Transverse colon (tissue), 4 donors: ENCODE measurements around the gene FOXL1. TPM values are rescaled to one million over a fixed set of nuclear protein-coding genes. Genes with fewer than 3 reads are reported as not detected.

ENCODE experiments used
- DNase-seq: peaks from one replicate; pipeline ENCODE4 v3.0.0-alpha.2; 2019
- H3K27ac ChIP-seq, 4 donors: fragments of 200-600 bp; sonication (generic); 2 replicates each; pipeline ENCODE4 v1.5.1; 2016 to 2018; ENCODE audit warnings: inconsistent platforms in 4 of 4
- H3K27me3 ChIP-seq: fragments of 200-600 bp; sonication (generic); 2 replicates; pipeline ENCODE4 v1.5.1; 2017; ENCODE audit warnings: inconsistent platforms
- H3K36me3 ChIP-seq, 4 donors: fragments of 200-600 bp; sonication (generic); 2 replicates each; pipeline ENCODE4 v1.5.1; 2017 to 2019; ENCODE audit warnings: inconsistent platforms in 4 of 4
- H3K4me1 ChIP-seq, 4 donors: fragments of 200-600 bp; sonication (generic); 2 replicates each; pipeline ENCODE4 v1.5.1; 2017 to 2020; ENCODE audit warnings: inconsistent platforms in 4 of 4
- H3K4me3 ChIP-seq, 4 donors: fragments of 200-600 bp; sonication (generic); 1 replicate in 1 of 4; 2 replicates in 3 of 4; pipeline versions ENCODE4 v1.5.1 to v1.6.1; 2017 to 2019; ENCODE audit warnings: inconsistent platforms in 4 of 4
- H3K9me3 ChIP-seq, 2 donors: fragments of 200-600 bp; sonication (generic); 2 replicates each; pipeline ENCODE4 v1.5.1; 2017 to 2019; ENCODE audit warnings: inconsistent platforms in 2 of 2
- EP300 ChIP-seq: sonication (generic); formaldehyde crosslinking; IDR thresholded peaks from one replicate; pipeline ENCODE4 v1.6.1; 2017; ENCODE audit warnings: antibody characterized with exemption, low read depth
- POLR2A ChIP-seq: fragments of 450-650 bp; IDR thresholded peaks from one replicate; pipeline ENCODE4 v1.6.1; 2016; ENCODE audit warnings: antibody characterized with exemption, mild to moderate bottlenecking, moderate library complexity
- POLR2AphosphoS5 ChIP-seq, 3 donors: sonication (generic); formaldehyde crosslinking; IDR thresholded peaks; one replicate each; pipeline ENCODE4 v1.6.1; 2016; ENCODE audit warnings: antibody characterized with exemption in 3 of 3
- WGBS, 2 donors: methylation state at CpG; one replicate each; pipeline ENCODE4 v1.1.5; 2018; ENCODE audit warnings: low coverage in 1 of 2; 5-methylcytosine and 5-hydroxymethylcytosine counted together
- in situ Hi-C, 4 donors: fragments of 200-750 bp; cut with MboI; loops; one replicate each; pipeline versions ENCODE4 v1.15.0 to v1.15.1; 2017; ENCODE audit warnings: low sequenced_read_pairs in 3 of 4, low pct_ligation_motif_present in 1 of 4, low pct_unique_long_range_greater_than_20kb in 1 of 4
- intact Hi-C: fragments of 100-400 bp; cut with DNase I; formaldehyde crosslinking; loops from one replicate; pipeline ENCODE4 v1.15.1; 2023; ENCODE audit warnings: low total_unique reads
- total RNA-seq, 4 donors: library from RNA; depleted of rRNA; stranded (reverse); fragments of >200 nt; gene quantifications; one replicate each; pipeline ENCODE4 v1.1.0, GENCODE V29; 2016
- TF ChIP-seq, protein P1 (sequence below), 5 experiments: fragments of 200-600 bp in 3 of 5; fragments of 450-650 bp in 2 of 5; sonication (generic) in 3 of 5; IDR thresholded peaks; 1 replicate in 2 of 5; 2 replicates in 3 of 5; pipeline ENCODE4 v1.5.1; 2016 to 2017; ENCODE audit warnings: antibody characterized with exemption in 5 of 5, inconsistent platforms in 3 of 5, mild to moderate bottlenecking in 2 of 5, moderate library complexity in 1 of 5

Gene FOXL1
- total RNA-seq, 4 donors from 2014 or later: 0.75 to 2.1 (median 1.3) TPM

DNA sequence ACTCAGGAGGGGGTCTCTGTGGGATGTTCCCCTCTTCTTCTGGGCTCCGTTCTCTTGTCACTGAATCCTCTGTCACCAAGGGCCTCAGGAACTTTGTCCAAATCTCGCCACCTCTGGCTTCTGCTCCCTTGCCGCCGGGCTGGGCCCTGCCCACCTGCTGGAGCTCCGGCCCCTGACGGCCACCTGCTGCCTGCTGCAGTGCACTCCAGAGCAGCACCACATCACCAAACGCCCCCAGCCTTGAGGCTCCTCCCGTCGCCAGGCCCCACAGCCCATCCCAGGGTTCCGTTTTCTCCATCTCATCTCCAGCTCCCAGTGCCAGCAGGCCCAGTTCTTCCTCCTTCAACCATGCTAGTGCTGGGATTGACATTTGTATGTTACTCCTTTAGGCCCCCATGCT, 43.6 kb downstream of the FOXL1 start:
- DNase-seq: no peak
- intact Hi-C loops (no loop called here), in situ Hi-C loops (no loop called here)
- no peaks in the 10 kb centered on the region for H3K36me3 ChIP-seq
- no peak for TF ChIP-seq POLR2AphosphoS5 (IDR thresholded peaks at IDR 0.05)
- no peak for TF ChIP-seq EP300
- no peak for TF ChIP-seq POLR2A
- TF ChIP-seq, protein P1, sequence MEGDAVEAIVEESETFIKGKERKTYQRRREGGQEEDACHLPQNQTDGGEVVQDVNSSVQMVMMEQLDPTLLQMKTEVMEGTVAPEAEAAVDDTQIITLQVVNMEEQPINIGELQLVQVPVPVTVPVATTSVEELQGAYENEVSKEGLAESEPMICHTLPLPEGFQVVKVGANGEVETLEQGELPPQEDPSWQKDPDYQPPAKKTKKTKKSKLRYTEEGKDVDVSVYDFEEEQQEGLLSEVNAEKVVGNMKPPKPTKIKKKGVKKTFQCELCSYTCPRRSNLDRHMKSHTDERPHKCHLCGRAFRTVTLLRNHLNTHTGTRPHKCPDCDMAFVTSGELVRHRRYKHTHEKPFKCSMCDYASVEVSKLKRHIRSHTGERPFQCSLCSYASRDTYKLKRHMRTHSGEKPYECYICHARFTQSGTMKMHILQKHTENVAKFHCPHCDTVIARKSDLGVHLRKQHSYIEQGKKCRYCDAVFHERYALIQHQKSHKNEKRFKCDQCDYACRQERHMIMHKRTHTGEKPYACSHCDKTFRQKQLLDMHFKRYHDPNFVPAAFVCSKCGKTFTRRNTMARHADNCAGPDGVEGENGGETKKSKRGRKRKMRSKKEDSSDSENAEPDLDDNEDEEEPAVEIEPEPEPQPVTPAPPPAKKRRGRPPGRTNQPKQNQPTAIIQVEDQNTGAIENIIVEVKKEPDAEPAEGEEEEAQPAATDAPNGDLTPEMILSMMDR (IDR thresholded peaks at IDR 0.05): no peak
- 91 to 100% methylated on average over 1 to 10 of the region's 10 CpGs for WGBS, 2 donors
- H3K9me3 ChIP-seq: no peaks in the 10 kb centered on the region
- no peak overlapping the region for H3K4me3 ChIP-seq
- no peaks in the 10 kb centered on the region for H3K27me3 ChIP-seq
- H3K27ac ChIP-seq: no peak overlapping the region
- H3K4me1 ChIP-seq: no peaks in the 10 kb centered on the region

DNA sequence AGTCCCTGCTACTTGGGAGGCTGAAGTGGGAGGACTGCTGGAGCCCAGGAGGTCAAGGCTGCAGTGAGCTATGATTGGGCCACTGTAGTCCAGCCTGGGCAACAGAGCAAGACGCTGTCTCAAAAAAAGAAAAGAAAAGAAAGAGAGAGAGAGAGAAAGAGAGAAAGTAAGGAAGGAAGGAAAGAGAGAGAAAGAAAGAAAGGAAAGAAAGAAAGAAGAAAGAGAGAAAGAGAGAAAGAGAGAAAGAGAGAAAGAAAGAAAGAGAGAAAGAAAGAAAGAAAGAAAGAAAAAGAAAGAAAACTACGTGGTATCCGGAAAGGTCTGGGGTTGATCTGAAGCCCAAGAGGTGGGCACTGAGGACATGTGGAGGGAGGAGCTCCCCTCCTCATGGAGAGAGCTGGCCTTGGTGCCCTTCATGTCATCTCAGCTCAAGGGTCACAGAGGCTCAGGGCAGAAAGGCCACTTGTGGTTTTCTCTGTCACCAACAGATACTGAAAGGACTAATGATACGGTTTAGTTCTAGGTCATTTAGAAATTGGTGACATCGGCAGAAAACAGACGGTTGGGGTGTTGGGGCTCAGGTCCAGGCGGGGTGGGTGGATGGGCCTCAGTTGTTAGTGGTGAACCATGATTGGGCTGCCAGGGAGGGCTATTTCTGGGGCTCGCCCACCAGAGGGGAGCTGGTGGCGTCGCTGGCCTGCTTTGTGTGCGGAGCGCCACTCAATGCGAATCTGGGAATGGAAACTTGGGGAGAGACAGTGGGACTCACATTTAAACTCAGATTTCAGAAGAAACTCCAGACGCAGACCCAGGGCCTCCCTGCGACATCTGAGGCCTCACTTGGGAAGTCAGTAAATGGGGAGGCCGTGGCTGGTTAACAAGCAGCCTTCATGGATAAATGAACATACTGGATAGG, 44.6 kb downstream of the FOXL1 start:
- Histone ChIP-seq H3K27ac (no peak overlapping the region), H3K9me3 (no peaks in the 10 kb centered on the region), H3K27me3 (no peaks in the 10 kb centered on the region), H3K36me3 (no peaks in the 10 kb centered on the region), H3K4me1 (no peaks in the 10 kb centered on the region), H3K4me3 (no peak overlapping the region)
- WGBS, 2 donors: 84 to 91% methylated on average over 3 to 16 of the region's 16 CpGs
- TF ChIP-seq POLR2AphosphoS5 (IDR thresholded peaks at IDR 0.05): no peak
- no peak for TF ChIP-seq EP300
- TF ChIP-seq, protein P1 (IDR thresholded peaks at IDR 0.05): no peak
- TF ChIP-seq POLR2A: no peak
- in situ Hi-C loops (no loop called here), intact Hi-C loops (no loop called here)
- no peak for DNase-seq

DNA sequence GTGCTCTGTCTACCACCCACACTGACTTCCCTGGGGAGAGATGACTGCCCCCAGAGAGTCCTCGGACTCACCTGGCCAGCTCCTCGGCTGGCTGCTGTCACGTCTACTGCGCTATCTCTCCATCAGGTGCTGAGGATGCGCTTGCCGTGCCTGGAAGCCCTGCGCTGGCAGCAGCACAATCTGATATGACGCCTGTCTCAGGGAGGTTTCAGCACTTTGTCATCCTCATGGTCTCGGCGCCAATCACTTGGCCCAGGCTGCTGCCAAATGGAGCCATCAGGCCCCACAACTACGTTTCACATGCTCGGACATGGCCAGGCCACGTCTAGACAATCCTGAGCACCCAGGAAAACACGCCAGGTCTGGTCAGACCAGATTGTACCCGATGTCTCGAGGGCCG, 46.7 kb downstream of the FOXL1 start:
- no peaks in the 10 kb centered on the region for H3K27me3 ChIP-seq
- TF ChIP-seq POLR2A (no peak), EP300 (no peak), POLR2AphosphoS5 (IDR thresholded peaks at IDR 0.05) (no peak)
- TF ChIP-seq, protein P1 (IDR thresholded peaks at IDR 0.05): no peak
- H3K9me3 ChIP-seq: no peaks in the 10 kb centered on the region
- H3K27ac ChIP-seq: no peak overlapping the region
- H3K4me1 ChIP-seq: no peaks in the 10 kb centered on the region
- no peaks in the 10 kb centered on the region for H3K36me3 ChIP-seq
- H3K4me3 ChIP-seq: no peak overlapping the region
- intact Hi-C loops: no loop called here
- in situ Hi-C loops: no loop called here
- no peak for DNase-seq
- WGBS, 2 donors: 85% methylated on average over 14 of the region's 17 CpGs; no CpG with 5 or more reads in 1 of the 2 donors

DNA sequence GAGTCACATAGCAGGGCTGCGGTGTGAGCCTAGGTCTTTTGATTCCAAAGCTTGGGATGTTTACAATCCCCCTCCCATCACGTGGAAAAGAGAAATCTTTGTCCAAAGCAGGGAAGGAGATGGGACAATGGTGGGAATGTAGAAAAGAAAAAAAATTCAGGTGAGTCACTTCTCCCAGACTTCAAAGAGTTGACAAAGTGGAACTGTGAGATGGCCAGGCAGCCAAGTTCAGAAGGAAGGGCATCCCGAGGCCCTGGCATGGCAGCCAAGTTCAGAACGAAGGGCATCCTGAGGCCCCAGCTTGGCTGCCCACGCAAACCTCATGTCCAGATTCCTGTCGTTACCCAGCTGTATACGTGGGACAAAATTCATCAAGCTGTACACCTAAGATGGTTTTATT, 47.5 kb downstream of the FOXL1 start:
- Histone ChIP-seq H3K36me3 (no peaks in the 10 kb centered on the region), H3K9me3 (no peaks in the 10 kb centered on the region), H3K4me3 (no peak overlapping the region), H3K27me3 (no peaks in the 10 kb centered on the region), H3K4me1 (no peaks in the 10 kb centered on the region), H3K27ac (no peak overlapping the region)
- TF ChIP-seq EP300: no peak
- no peak for TF ChIP-seq POLR2A
- TF ChIP-seq, protein P1 (IDR thresholded peaks at IDR 0.05): no peak
- no peak for TF ChIP-seq POLR2AphosphoS5 (IDR thresholded peaks at IDR 0.05)
- no peak for DNase-seq
- in situ Hi-C loops: no loop called here
- WGBS, 2 donors: 72 to 80% methylated on average over 2 to 7 of the region's 7 CpGs
- intact Hi-C loops: no loop called here
